ENCODE results near the gene RTF1.
A peak's percentile ranks its signal among the peaks of the same experiment; 100 is the strongest.

Gene RTF1

GRCh38 chr15:41511899-41512369, 95.0 kb downstream of the RTF1 start:
- TF ChIP-seq, protein P1, sequence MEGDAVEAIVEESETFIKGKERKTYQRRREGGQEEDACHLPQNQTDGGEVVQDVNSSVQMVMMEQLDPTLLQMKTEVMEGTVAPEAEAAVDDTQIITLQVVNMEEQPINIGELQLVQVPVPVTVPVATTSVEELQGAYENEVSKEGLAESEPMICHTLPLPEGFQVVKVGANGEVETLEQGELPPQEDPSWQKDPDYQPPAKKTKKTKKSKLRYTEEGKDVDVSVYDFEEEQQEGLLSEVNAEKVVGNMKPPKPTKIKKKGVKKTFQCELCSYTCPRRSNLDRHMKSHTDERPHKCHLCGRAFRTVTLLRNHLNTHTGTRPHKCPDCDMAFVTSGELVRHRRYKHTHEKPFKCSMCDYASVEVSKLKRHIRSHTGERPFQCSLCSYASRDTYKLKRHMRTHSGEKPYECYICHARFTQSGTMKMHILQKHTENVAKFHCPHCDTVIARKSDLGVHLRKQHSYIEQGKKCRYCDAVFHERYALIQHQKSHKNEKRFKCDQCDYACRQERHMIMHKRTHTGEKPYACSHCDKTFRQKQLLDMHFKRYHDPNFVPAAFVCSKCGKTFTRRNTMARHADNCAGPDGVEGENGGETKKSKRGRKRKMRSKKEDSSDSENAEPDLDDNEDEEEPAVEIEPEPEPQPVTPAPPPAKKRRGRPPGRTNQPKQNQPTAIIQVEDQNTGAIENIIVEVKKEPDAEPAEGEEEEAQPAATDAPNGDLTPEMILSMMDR (IDR thresholded peaks at IDR 0.05; ENCODE audit: low read depth, low read length, missing control alignments) = no peak
- DNase-seq (ENCODE audit: low read depth) = no peak
- H3K4me3 ChIP-seq (ENCODE audit: low read depth, low read length) = no peak overlapping the region; the same call in 1 of the 2 replicates

DNA sequence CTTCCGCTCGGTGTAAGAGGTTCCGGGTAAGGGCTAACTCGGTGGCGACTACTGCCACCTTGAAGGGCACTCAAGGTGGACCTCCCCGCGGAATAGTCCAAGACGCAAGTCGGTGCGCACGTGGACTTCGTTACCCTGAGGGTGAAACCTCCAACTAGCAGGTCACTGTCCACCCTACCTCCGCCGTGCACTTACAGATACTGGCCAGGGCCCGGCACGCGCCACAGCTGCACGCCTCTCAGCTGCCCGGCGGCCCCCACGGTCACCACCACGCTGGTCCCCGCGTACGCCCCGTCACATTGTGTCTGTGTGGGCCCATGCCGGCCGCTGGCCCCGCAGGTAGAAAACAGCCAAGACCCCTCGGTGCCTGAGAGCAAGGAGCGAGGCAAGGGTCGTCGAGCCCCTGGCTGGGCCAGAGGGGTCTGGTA, 95.6 kb downstream of the RTF1 start:
- TF ChIP-seq, protein P1 (IDR thresholded peaks at IDR 0.05; ENCODE audit: low read depth, low read length, missing control alignments) = no peak
- no peak for DNase-seq (ENCODE audit: low read depth)
- H3K4me3 ChIP-seq (ENCODE audit: low read depth, low read length) = peak overlapping the region; percentile 31

DNA sequence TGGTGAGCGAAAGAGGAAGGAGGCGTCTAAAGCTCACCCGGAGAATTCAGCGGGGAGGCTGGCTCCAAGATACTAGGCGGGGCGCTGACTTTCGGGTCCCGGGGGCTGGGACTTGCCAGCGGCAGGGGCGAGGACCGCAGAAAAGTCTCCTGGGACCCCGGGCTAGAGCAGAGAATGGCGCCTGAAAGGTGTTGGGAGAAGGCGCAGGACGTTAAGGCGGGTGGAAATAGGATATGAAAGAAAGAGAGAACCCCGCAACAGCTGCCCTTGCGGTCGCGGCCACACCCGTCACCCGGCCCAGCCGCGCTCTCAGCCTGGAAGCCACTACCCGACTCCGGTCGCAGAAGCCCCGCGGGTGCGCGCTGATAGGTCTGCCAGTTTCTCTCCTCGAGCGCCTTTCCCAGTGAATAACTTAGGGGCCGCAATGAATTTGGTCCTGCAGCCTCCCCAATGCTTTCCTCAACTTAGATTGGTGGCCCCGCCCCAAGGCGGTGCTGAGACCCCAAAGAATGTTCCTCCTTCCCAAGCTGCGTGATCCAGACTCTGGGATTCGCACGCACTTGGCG, 96.1 kb downstream of the RTF1 start:
- no peak for DNase-seq (ENCODE audit: low read depth)
- TF ChIP-seq, protein P1 (IDR thresholded peaks at IDR 0.05; ENCODE audit: low read depth, low read length, missing control alignments) = no peak
- peak overlapping the region; percentile 31 for H3K4me3 ChIP-seq (ENCODE audit: low read depth, low read length)

DNA sequence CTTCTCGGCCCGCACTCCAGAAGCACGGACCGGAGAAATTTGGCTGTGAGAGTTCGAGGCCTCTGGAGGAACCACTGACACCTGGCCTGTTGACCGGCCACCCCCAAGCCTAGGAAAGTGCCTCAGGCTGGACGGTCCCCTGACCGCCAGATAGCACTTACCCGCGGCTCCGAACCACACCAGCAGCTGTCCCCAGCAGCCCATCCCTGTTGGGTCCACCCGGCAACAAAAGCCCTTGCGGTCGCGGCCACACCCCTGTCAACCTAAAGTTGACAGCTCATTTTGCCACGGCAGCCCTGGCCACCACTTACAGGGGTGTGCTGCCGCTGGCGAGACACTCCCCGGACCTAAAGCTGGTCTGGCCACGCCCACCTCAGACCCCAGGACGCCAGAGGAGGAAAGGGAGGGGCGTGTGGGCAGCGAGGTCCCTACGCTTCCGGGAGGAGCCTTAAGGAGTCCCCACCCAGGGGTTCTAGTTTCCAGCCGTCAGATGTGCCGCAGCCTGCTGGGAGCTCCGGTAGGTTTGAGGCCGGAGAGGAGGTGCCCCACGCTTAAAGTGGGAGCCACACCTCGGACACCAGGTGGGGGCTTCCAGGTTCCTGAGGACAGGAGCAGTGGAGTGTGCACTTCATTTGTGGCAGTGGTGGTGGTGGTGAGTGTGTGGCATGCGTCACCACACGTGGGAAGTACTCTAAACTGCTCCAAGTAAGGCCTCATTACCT, 96.8 kb downstream of the RTF1 start, which contains the start of gene LTK:
Gene LTK (minus strand): TSS at position 322 of the 722 bp plus-strand sequence. CDS start 118 bp downstream, at position 204.
- no peak for DNase-seq (ENCODE audit: low read depth)
- TF ChIP-seq, protein P1 (IDR thresholded peaks at IDR 0.05; ENCODE audit: low read depth, low read length, missing control alignments) = no peak
- H3K4me3 ChIP-seq (ENCODE audit: low read depth, low read length) = peak within 1 kb of the TSS; percentile 31

DNA sequence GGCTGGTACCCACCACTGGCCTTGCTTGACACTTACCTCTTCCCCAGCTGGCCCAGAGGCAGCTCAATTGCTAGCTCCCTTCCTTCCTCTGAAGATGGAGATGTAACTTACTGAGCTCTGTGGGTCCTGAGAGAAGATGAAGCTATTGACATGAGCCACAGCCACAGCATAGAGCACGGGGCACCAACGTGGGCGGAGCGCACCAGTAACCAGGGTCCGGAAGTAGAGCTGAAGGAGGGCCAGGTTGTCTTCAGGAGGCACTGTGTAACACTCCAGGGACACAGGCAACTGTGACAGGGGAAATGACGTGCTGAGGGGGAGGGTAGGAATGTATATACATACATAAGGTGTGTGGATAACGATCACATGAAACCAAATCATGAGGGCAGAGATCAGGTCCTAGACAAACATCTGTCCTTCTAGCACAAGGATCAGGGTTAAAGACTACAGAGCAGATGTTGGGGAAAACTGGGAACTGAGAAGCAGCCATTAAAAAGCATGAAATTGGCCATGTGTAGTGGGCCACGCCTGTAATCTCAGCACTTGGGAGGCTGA, 101.1 kb downstream of the RTF1 start:
- TF ChIP-seq, protein P1 (IDR thresholded peaks at IDR 0.05; ENCODE audit: low read depth, low read length, missing control alignments) = no peak
- DNase-seq (ENCODE audit: low read depth) = no peak
- H3K4me3 ChIP-seq (ENCODE audit: low read depth, low read length) = no peak overlapping the region

DNA sequence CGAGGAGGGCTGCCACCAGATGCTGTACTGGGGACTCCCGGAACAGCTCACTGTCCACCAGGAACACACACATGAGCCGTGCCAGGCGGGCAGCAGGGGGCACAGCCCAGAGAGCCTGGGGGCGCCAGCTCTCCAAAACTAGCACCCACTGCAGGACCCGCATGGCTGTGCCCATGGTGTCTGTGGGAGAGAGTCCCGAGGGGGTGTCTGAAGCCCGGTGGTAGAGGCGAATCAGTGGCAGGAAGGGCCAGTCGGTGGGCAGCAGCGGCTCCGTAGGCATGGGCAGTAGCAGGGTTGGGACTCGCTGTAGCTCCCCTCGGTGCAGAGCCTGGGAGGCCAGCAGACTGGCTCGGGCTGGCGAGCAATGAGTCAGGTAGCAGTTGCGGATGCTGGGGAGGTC, 103.7 kb downstream of the RTF1 start:
- TF ChIP-seq, protein P1 (IDR thresholded peaks at IDR 0.05; ENCODE audit: low read depth, low read length, missing control alignments) = no peak
- no peak for DNase-seq (ENCODE audit: low read depth)
- H3K4me3 ChIP-seq (ENCODE audit: low read depth, low read length) = no peak overlapping the region

Measured in GM12864 (cell line).